ACC112 (cell line): Measurements from ENCODE around the gene DBT.
"Not testable (repeated sequence)": the region's sequence is repeated elsewhere in the genome, so short reads cannot be mapped to it uniquely, and the experiment has no call there.

Experiments
- H2AFZ ChIP-seq: fragments of 200-600 bp; sonication (generic); one replicate; pipeline ENCODE4 v1.6.0; 2017; ENCODE audit warnings: antibody characterized with exemption, low read length; ENCODE audit not compliant: unreplicated experiment
- H3K27ac ChIP-seq: fragments of 200-600 bp; sonication (generic); 2 replicates; pipeline ENCODE4 v1.5.1; 2014; ENCODE audit warnings: low read depth, mild to moderate bottlenecking, antibody characterized with exemption, low read length, moderate library complexity
- H3K27me3 ChIP-seq: fragments of 200-600 bp; sonication (generic); 2 replicates; pipeline ENCODE4 v1.6.1; 2014; ENCODE audit warnings: mild to moderate bottlenecking, antibody characterized with exemption, low read length, moderate library complexity, mixed read lengths; ENCODE audit not compliant: insufficient read depth
- H3K36me3 ChIP-seq: fragments of 200-600 bp; sonication (generic); 2 replicates; pipeline ENCODE4 v1.6.1; 2016; ENCODE audit warnings: mild to moderate bottlenecking, antibody characterized with exemption, low read length, moderate library complexity, mixed read lengths; ENCODE audit not compliant: insufficient read depth
- H3K4me1 ChIP-seq: fragments of 200-600 bp; sonication (generic); one replicate; pipeline ENCODE4 v1.6.1; 2016; ENCODE audit warnings: low read length, mixed read lengths; ENCODE audit not compliant: insufficient read depth, unreplicated experiment, control insufficient read depth
- H3K4me3 ChIP-seq: fragments of 200-600 bp; sonication (generic); 2 replicates; pipeline ENCODE4 v1.5.1; 2014; ENCODE audit warnings: mild to moderate bottlenecking, low read depth, low read length
- H3K79me2 ChIP-seq: fragments of 200-600 bp; sonication (generic); one replicate; pipeline ENCODE4 v1.6.0; 2016; ENCODE audit warnings: low read length; ENCODE audit not compliant: control insufficient read depth, unreplicated experiment, insufficient read depth

DBT gene

GRCh38 chr1:100250807-100251206, 1.2 kb upstream of the DBT start:
- peaks cover 15% of the 10 kb centered on the region for H3K79me2 ChIP-seq
- no peak overlapping the region for H2AFZ ChIP-seq
- no peak overlapping the region for H3K27ac ChIP-seq
- H3K27me3 ChIP-seq = no peaks in the 10 kb centered on the region
- H3K4me1 ChIP-seq = peaks cover 9% of the 10 kb centered on the region
- H3K36me3 ChIP-seq = no peaks in the 10 kb centered on the region
- H3K4me3 ChIP-seq = no peak overlapping the region

- Histone ChIP-seq H3K79me2 (peaks cover 15% of the 10 kb centered on the region), H3K4me1 (peaks cover 9% of the 10 kb centered on the region), H3K27ac (no peak overlapping the region), H3K4me3 (peak overlapping the region; percentile 90), H3K27me3 (no peaks in the 10 kb centered on the region), H2AFZ (peak overlapping the region; percentile 69), H3K36me3 (no peaks in the 10 kb centered on the region)
Measured at GRCh38 chr1:100250264-100250663, 630 bp upstream of the DBT start.

- Histone ChIP-seq H3K27ac (peak overlapping the region; percentile 8; the same call in 1 of the 2 replicates), H3K36me3 (no peaks in the 10 kb centered on the region), H3K4me1 (peaks cover 9% of the 10 kb centered on the region), H3K79me2 (peaks cover 16% of the 10 kb centered on the region), H2AFZ (peak overlapping the region; percentile 85), H3K4me3 (peak overlapping the region; percentile 90), H3K27me3 (no peaks in the 10 kb centered on the region)
Measured at GRCh38 chr1:100249155-100249536, 488 bp downstream of the DBT start.

GRCh38 chr1:100246738-100247137, 2.9 kb downstream of the DBT start:
- no peaks in the 10 kb centered on the region for H3K27me3 ChIP-seq
- no peak overlapping the region for H3K4me3 ChIP-seq
- peaks cover 20% of the 10 kb centered on the region for H3K79me2 ChIP-seq
- H2AFZ ChIP-seq = no peak overlapping the region
- H3K36me3 ChIP-seq = no peaks in the 10 kb centered on the region
- H3K4me1 ChIP-seq = peaks cover 9% of the 10 kb centered on the region
- H3K27ac ChIP-seq = no peak overlapping the region

- Histone ChIP-seq H3K27ac (no peak overlapping the region), H3K79me2 (peaks cover 6% of the 10 kb centered on the region), H3K27me3 (no peaks in the 10 kb centered on the region), H2AFZ (no peak overlapping the region), H3K4me3 (no peak overlapping the region), H3K36me3 (peaks cover 9% of the 10 kb centered on the region), H3K4me1 (peaks cover 4% of the 10 kb centered on the region)
Measured at GRCh38 chr1:100240631-100241030, 9.0 kb downstream of the DBT start.

GRCh38 chr1:100239961-100240360, 9.7 kb downstream of the DBT start:
- peaks cover 6% of the 10 kb centered on the region for H3K79me2 ChIP-seq
- no peaks in the 10 kb centered on the region for H3K27me3 ChIP-seq
- H2AFZ ChIP-seq = no peak overlapping the region
- H3K36me3 ChIP-seq = peaks cover 9% of the 10 kb centered on the region
- peaks cover 4% of the 10 kb centered on the region for H3K4me1 ChIP-seq
- H3K4me3 ChIP-seq = no peak overlapping the region
- H3K27ac ChIP-seq = no peak overlapping the region

- no peak overlapping the region for H3K4me3 ChIP-seq
- peaks cover 20% of the 10 kb centered on the region for H3K36me3 ChIP-seq
- H3K27ac ChIP-seq = no peak overlapping the region
- no peak overlapping the region for H2AFZ ChIP-seq
- H3K79me2 ChIP-seq = no peaks in the 10 kb centered on the region
- H3K27me3 ChIP-seq = no peaks in the 10 kb centered on the region
- H3K4me1 ChIP-seq = peaks cover 4% of the 10 kb centered on the region
Measured at GRCh38 chr1:100237091-100237490, 12.5 kb downstream of the DBT start.

- Histone ChIP-seq H3K79me2 (no peaks in the 10 kb centered on the region), H3K4me3 (no peak overlapping the region), H2AFZ (no peak overlapping the region), H3K36me3 (peaks cover 36% of the 10 kb centered on the region), H3K27me3 (no peaks in the 10 kb centered on the region), H3K27ac (no peak overlapping the region), H3K4me1 (no peaks in the 10 kb centered on the region)
Measured at GRCh38 chr1:100234432-100234831, 15.2 kb downstream of the DBT start.

GRCh38 chr1:100233566-100233965, 16.1 kb downstream of the DBT start:
- not testable (repeated sequence) for H3K27me3 ChIP-seq, H3K4me1 ChIP-seq, H3K27ac ChIP-seq, H3K79me2 ChIP-seq, H3K4me3 ChIP-seq, H2AFZ ChIP-seq
- H3K36me3 ChIP-seq = peaks cover 31% of the 10 kb centered on the region

GRCh38 chr1:100232156-100232555, 17.5 kb downstream of the DBT start:
- Histone ChIP-seq H3K36me3 (peaks cover 29% of the 10 kb centered on the region), H3K4me1 (no peaks in the 10 kb centered on the region), H3K27ac (no peak overlapping the region), H3K79me2 (no peaks in the 10 kb centered on the region), H3K27me3 (no peaks in the 10 kb centered on the region), H3K4me3 (no peak overlapping the region), H2AFZ (no peak overlapping the region)

- Histone ChIP-seq H3K4me1 (no peaks in the 10 kb centered on the region), H3K27ac (no peak overlapping the region), H3K27me3 (no peaks in the 10 kb centered on the region), H3K4me3 (no peak overlapping the region), H3K36me3 (peaks cover 27% of the 10 kb centered on the region; the same call in 1 of the 2 replicates), H3K79me2 (no peaks in the 10 kb centered on the region), H2AFZ (no peak overlapping the region)
Measured at GRCh38 chr1:100231721-100232120, 17.9 kb downstream of the DBT start.
